NCI-H748 treated with DMSO at 0.1 percent for 48 hours (cell line): Measurements from ENCODE around the gene ZW10.
A peak's percentile ranks its signal among the peaks of the same experiment; 100 is the strongest.
"Not testable (repeated sequence)": the region's sequence is repeated elsewhere in the genome, so short reads cannot be mapped to it uniquely, and the experiment has no call there.

ENCODE experiments used
- DNase-seq: peaks from one replicate; lab custom pipeline; 2025; lab: John Stamatoyannopoulos, UW

The ZW10 gene, protein sequence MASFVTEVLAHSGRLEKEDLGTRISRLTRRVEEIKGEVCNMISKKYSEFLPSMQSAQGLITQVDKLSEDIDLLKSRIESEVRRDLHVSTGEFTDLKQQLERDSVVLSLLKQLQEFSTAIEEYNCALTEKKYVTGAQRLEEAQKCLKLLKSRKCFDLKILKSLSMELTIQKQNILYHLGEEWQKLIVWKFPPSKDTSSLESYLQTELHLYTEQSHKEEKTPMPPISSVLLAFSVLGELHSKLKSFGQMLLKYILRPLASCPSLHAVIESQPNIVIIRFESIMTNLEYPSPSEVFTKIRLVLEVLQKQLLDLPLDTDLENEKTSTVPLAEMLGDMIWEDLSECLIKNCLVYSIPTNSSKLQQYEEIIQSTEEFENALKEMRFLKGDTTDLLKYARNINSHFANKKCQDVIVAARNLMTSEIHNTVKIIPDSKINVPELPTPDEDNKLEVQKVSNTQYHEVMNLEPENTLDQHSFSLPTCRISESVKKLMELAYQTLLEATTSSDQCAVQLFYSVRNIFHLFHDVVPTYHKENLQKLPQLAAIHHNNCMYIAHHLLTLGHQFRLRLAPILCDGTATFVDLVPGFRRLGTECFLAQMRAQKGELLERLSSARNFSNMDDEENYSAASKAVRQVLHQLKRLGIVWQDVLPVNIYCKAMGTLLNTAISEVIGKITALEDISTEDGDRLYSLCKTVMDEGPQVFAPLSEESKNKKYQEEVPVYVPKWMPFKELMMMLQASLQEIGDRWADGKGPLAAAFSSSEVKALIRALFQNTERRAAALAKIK

DNA sequence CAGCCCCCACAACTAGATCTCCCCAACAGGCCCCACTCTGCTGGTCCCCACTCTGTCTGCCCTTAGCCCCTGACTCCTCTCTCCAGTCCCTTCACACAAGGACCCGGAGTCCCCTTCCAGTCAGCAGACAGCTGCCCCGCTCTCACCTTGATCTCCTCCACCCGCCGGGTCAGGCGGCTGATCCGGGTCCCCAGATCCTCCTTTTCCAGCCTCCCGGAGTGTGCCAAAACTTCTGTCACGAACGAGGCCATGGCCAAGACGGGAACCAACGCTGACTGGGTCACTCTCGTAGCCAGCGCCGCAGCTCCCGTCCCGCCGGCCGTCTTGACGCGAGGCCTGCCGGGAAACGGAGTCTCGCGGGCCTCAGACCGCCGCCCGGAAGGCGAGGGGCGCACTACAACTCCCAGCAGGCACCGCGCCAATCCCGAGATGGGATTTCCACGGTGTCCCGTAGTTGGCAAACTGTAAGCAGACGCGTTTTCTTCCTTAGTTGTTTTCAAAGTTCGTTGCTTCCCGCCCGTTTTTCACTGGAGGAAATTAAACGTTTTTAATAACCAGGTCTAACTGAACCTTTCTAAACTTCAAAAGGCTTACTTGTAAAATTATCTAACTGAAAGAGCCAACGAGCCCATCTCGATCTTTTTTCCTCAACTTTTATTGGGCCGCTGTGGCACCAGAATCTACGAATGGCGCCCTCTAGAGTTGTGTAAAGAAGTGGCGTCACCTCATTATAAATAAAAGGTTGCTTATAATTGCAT lies at the start of gene ZW10:
TSS of gene ZW10 (minus strand) at position 277 of the 758 bp plus-strand sequence. CDS start at position 251, 26 bp downstream.
- peak; percentile 80 for DNase-seq

DNA sequence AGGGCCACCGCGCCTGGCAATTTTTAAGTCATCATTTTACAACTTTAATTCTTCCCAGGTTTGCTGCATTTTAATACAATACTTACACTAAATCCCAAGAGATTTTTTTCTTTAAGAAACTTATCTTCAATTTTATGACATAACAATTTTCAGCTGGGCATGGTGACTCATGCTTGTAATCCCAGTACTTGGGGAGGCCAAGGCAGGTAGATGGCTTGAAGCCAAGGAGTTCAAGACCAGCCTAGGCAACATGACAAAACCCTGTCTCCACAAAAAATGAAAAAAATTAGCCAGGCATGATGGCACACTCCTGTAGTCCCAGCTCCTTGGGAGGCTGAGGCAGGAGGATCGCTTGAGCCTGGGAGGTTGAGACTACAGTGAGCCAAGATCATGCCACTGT lies 44.9 kb upstream of the ZW10 start:
- DNase-seq, result no peak

DNA sequence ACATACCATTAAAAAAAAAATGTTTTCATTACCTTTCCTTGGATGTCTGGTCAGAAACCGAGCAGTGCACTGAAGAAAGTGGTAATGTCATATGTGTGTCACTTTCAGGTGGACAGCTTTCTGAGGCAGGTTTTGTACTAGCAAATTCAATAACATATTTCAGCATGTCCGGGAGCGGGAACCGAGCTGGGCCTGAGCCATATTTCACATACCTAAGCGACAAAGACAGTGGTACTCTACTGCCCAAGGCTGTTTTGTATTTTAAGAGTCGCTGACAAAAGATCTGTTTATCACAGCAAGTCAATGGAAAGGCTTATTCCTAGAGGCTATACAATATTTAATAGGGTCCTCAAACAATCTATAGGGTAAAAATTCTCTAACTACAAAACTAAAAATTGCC lies 44.1 kb upstream of the ZW10 start:
- DNase-seq, result no peak

DNA sequence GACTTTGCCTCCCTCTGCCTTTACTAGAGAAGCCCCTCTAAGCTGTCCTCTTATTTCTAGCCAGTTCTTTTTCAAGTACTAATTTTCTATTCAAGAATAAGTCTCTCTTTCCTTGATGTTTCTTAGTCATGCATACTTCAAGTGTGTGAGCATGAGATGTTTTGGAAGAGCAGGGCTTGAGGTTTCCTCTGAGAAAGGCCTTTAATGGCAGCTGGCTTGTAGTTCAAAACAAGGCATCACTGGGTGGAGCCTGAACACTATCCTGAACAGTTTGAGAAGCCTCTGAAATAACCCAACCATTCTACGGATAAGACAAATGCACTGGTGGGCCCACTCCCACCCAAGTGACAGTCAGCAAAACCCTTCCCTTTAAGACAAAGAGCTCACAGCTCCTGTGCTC lies 43.7 kb upstream of the ZW10 start:
- DNase-seq, result no peak

DNA sequence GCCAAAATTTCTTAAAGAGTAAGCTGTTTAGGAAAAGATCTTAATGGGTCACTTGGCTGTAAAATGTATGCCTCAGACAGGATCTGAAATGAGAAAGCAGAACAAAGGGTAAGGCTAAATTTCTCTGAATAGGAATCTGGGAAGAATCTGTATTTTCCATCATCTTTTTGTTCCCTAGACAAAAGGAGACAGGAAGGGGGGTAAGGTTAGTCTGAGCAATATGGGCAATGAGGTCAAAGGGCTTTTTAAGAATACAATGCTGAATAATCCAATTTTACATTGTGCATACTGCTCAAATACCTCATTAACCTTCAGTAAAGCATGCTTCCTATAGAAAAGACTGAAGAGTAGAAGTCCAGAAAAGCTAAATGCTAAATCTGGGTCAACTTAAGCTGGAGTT lies 40.7 kb upstream of the ZW10 start:
- DNase-seq, result no peak

DNA sequence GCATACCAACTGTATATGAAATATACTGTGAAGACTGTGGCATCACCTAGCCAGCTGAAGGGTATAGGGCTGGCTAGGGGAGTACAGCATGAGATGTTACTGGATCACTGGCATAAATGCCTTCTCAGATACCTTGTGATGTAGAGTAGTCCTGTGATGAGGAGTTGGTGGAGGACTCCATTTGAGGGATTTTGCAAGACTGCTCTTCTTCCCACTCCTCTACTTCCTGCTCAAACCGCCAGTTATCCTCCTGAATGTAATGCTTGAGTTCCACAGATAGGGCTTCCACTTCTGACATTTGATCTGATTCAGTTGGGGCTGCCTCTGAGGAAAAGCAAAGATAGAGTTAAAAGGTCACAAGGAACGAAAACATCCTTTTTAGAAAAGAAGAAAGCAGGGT lies 35.4 kb upstream of the ZW10 start:
- DNase-seq, result no peak

DNA sequence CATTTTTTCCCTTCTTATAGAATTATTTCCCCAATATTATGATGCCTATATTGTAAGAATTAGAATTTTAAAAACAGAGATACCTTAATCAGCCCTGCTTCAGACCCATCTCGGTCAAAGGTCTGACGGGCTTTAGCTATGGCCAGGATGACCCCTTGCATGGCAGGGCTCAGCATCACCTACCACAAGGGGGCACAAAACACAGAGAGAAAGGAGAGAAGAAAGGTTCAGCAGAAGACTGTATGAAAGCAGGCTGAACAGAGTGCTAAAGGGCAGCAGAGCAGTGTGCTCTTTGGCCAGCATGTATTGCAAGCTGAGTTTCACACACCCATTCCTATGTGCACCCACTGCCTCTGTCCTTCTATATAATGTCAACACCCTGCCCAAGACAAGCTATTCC lies 32.9 kb upstream of the ZW10 start:
- DNase-seq, result peak; percentile 12

DNA sequence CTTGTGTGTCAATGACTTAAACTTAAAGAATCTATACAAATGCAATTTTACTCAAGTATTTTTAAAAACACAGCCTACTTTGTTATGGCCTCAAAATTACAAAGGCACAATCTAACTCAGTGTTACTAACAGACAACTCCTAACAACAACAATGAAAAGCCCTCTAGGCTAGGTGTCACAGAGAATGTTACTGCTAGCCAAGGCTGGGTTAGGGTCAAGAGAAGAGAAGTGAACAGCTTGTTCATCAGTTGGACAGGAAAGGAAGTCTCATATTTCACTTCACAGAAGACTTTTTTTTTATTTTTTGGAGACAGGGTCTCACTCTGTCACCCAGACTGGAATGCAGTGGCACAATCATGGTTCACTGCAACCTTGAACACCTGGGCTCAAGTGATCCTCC lies 32.1 kb upstream of the ZW10 start:
- no peak for DNase-seq

DNA sequence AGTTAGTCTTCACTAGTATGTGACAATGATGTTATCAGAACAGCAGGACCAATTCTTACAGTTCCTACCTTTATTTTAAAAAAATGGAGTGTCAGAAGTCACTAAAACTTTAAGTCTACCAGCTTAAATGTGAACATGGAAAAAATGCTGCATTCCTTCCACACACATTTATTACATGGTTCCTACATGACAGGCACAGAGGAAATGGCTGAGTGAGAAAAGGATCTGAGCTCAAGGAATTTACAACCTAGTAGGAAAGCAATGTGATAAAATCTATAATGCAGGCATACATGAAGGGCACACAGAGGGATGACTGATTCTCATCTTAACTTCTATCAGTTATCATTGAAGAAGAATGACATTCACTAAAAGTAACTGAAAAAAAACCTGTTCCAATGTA lies 29.1 kb upstream of the ZW10 start:
- no peak for DNase-seq

DNA sequence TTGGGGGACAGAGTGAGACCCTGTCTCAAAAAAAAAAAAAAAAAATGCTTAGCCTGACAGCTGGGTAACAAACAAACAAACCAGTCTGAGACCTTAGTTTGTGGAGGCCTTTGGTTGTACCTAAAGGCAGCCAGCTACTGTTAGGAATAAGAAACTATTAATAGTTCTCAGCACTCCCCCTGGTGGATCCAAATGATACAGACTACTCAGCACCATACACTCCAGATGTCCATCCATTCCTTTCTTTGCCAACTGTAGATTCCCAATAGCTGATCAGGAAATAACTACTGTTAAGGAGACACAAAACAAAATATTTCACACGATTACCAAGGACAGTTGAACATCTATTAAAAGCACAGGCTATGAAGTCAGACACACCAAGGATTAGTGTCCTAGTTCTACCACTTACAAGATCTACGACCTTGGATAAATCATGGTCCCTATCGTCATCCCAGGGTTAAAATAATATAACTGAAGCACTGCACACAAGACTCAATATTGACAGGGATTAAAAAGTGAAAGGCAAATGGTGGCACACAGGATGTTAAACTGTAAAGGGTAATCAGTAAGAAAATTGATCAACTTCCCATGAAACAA lies 23.3 kb upstream of the ZW10 start:
- DNase-seq, result peak; percentile 8

DNA sequence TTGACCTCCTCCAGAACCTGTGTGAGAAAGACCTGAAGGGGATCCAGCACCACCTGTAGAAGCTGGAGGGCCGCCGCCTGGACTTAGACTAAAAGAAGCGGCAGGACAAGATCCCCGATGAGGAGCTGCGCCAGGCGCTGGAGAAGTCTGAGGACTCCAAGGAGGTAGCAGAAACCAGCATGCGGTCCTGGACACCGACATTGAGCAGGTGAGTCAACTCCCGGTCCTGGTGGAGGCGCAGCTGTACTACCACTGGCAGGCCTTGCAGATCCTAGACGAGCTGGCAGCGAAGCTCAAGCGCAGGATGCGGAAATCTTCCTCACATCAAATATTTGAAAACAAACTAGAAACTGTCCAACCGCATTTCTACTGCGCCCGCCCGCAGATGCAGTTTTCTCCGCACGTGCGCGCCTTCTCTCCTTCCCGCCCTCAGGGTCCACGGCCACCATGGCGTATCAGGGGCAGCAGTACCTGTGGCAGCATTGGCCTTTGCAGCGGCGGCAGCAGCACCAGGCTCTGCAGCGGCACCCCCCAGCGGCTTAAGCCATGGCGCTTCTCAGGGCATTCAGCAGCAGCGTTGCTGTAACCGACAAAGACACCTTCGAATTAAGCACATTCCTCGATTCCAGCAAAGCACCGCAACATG lies 16.3 kb upstream of the ZW10 start:
- no peak for DNase-seq

DNA sequence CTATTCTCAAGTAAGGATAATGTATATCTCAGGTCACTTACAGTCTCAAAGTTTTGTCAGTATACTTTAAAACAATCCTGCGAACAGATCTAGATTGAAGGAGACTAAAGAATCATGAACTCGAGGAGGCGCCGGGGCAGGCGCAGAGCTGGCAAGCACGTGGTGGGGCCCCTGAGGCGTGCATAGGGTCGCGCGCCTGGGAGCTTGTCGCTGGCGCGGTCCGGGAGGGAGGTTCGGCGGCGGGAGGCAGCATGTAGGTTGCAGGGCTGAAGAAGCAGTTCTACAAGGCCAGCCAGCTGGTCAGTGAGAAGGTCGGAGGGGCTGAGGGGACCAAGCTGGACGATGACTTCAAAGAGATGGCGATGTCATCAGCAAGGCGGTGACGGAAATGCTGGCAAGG lies 15.5 kb upstream of the ZW10 start:
- DNase-seq, result not testable (repeated sequence)

DNA sequence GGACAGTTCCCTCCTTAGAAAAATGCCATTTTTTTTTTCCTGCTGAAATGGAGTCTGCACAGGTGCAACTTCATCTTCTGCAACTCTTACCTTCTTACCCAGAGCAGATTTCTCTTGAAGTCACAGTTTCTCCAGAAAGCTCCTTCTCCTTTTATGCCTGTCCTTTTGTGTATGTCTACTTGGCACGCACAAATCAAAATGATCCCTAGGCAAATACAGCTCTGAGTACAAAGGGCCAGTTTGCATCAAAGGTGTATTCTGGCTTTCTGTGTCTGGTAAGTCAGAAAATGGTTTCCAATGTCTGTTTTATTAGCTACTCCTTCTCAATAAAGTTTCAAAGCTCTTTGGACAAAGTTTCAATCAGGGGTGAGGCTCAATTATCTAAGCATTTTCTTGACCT lies 8.6 kb upstream of the ZW10 start:
- DNase-seq, result no peak

DNA sequence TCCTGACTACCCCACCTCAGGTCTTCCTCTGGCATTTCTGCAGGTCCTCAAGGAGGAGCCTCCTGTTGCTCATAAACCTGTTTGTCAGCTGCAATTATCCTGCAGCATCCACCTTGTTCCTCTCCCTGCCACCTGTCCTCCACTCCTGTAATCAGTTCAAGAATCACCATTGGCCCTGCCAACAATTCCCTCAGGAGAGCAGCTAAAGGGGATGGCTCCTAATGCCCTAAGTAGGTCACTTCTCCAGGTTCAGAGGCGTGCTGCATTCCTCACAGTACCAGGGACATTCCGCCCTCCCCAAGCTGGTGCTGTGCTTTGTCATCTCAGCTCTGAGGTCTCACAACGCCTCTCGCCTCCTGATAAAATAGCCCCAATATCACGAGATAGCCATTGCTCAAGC lies 8.2 kb upstream of the ZW10 start:
- no peak for DNase-seq

DNA sequence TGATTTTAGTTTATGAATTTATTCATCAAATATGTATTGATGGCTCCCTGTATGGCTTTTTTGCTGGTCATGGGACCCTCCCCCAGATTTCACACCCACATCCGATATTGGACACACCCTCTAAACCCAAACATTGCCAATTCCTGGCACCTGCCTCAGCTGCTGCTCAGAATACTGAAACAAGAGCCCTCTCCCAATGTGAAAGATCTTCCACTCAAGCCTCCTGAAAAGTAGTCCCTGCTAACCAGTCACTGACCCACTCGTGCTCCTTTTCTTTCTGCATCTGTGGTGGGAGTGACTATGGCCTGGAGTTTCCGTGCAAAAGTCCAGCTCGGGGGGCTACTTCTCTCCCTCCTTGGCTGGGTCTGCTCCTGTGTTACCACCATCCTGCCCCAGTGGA lies 6.0 kb upstream of the ZW10 start, which contains the start of gene CLDN25:
TSS of gene CLDN25 (plus strand) at position 301 of the 400 bp plus-strand sequence. CDS start at position 301, 0 bp downstream.
- no peak for DNase-seq

DNA sequence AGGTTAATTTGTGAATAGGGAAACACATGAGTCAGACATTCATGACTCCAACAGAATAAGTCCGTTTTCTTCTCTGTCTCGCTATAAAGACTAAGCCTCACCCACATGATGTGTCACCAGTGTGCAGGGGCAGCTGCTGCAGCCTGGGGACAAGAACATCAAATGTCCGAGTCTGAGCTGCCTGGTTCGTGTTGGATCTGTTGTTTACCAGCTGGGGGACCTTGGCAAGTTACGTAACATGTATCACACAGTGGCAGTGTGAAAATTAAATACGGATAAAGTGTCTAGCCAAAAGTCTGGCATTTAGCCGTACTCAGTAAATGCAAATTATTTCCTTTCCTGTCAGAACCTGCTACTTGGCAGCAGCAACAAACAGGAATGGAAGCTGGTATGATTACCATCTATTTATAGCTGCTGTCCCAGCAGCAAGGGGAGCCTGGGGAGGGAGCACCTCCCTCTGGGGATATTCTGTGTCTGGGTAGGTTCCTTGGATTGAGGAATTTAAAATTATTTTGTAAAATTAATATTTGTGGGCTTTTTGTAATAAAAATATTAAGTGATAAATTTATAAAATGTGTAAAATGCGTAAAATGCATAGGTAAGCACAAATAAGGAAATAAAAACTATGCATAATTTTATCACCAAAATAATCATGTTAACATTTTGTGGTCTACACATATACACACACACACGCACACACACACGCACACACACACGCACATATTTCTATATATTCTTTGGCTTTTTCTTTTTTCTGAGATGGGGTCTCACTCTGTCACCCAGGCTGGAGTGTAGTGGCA lies 4.8 kb upstream of the ZW10 start:
- DNase-seq, result no peak

DNA sequence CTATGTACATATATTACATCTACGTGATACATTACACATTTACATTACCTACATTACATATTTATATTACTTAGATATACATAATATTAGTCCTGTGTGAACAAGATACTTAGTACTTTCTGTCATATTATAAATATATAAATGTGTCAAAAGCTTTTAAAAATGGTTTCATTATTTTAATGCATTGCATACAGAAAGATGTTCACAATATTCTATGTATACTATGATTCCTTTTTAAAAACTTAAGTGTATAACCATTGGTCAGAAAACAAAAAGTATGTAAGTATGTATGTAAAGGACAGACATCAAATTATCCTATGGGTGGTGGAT lies 647 bp upstream of the ZW10 start:
- DNase-seq, result no peak

DNA sequence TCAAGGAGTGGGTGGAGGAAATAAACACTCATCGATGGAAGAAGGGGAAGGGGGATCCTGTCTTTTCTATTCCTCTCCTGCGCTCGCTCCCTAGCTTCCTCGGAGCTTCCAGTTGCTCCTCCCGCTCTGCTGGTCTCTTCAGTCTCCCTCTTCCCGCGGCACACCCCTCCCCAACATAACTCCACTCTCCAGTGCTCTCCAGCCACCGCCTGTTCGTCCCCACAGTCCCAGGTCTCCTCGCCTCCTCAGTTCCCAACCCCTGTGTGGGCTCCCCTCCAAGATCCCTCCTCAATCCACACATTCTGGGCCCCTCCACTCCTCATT lies 438 bp downstream of the ZW10 start:
- DNase-seq, result no peak

DNA sequence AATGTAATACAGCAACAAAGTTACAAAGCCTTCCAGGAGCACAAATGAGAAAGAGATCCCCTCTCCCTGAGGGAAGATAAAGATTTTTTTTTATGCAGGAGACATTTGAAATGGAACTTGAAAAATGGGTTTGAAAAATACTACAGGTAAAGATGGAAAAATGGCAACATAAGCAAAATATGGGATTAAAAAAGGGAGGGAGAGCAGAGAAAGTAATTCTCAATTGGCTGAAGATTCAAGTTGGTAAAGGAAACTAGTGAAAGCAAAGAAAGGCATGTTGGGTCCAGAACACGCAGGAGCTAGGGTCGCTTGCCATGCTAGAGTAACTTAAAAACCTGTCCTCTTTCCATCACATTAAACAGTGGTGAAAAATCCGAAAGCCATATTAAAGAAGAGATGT lies 1.5 kb downstream of the ZW10 start:
- no peak for DNase-seq

DNA sequence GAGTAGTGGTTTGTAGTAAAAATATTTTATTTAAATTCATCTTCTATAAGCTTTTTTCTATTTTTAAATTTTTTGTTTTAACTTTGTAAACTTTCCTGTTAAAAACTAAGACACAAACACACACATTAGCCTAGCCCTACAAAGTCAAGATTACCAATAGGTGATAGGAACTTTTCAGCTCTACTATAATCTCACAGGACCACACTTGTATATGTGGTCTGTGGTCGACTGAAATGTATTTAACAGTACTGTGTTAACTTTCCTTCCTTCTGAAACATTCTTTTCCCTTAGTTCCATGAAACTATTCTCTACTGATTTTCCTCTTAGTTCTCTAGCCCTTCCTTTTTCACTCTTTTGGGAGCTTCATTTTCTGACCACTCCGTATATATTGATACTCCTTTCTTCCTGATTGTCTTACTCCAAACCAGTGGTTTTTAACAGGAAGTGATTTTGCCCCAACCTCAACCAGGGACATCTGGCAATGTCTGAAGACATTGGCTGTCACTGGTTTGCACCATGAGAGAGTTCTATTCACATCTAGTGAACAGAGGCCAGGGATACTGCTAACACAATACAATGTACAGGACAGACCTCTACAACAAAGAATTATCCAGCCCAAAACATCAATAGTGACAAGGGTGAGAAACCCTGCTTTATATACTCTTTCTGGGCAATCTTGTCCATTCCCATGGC lies 8.8 kb downstream of the ZW10 start:
- DNase-seq, result no peak

DNA sequence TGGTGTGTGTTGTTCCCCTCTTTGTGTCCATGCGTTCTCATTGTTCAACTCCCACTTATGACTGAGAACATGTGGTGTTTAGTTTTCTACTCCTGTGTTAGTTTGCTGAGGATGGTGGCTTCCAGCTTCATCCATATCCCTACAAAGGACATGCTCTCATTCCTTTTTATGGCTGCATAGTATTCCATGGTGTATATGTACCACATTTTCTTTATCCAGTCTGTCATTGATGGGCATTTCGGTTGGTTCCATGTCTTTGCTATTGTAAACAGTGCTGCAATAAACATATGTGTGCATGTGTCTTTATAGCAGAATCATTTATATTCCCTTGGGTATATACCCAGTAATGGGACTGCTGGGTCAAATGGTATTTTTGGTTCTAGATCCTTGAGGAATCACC lies 10.5 kb downstream of the ZW10 start:
- not testable (repeated sequence) for DNase-seq
